A204.1 (cell line): ENCODE results near the gene SOS2.

Source experiments
- FAIRE-seq: peaks from 2 replicates; lab custom pipeline; 2012; peaks lifted over from hg19 to GRCh38; lab: Jason Lieb, UNC

The SOS2 gene

DNA sequence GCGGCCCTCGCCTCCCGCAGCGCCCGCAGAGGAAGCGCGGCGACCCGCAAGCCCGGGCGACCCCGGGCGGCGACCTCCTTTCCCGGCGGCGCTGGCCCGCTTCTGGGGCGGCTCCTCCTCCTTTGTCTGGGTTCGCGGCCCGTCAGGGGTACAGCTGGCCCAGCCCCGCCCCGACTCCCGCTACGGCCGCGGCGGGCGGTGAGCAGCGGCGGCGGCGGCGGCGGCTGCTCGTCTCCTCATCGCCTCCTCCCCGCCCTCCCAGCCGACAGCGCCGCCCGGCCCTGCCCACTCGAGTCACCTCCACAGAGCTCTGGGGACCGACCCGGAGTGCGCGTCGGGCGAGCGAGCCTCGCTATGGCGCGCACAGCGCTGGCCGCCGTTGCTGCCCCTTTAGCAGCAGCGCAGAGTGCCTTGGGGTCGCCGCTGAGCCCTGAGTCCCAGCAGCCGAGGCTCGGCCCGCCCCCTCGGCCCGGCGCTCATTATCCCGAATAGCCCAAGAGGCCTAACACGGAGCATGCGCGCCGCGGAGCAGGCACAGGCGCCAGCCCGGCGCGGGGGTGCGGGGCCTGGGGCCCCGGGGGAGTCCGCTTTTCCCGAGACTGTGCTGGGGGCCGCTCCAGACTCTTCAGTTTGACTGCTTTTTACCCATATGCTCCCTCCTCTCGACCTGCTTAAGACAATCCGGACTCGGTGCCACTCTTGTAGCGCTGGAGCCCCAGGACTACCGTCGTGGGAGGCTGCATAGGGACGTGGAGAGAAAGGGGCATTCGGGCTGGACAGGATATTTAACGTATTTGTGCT, at the start of gene SOS2:
Gene SOS2 (minus strand): TSS at position 104 of the 801 bp plus-strand sequence. CDS start 295 bp downstream, outside the sequence.
- no peak for FAIRE-seq

DNA sequence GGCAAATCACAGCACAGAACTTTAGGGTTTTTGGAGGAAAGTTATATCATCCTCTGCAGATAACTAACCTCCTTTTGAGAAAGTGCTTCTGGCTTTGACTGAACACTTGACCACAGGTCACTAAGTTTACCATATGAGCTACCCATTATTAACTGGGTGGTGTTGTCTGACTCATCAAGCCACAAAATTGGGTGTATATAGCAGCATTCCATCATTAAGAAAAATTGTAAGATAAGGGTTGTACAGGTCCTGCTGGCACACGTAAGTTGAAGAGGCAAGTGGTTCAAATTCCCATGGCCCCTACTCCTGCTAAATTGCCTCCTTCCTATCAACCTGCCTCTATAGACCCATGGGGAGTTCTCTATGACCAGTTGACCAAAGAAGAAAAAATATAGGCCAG, 41.1 kb upstream of the SOS2 start:
- no peak for FAIRE-seq

DNA sequence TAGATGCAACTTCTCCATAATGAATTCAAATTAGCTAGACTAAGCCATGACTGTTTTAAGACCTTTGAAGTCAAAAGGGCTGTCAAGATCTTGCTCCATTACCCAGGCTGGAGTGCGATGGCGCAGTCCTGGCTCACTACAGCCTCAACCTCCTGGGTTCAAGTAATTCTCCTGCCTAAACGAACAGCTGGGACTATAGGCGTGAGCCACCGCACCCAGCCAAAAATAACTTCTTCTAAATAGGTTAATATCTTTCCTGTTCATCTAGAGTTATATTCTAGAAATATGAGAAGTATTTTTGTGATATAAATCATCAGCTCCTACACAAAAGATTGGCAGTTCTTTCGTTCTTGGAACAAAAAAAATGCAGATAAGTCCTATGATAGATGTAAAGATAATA, 39.6 kb upstream of the SOS2 start:
- FAIRE-seq: no peak

DNA sequence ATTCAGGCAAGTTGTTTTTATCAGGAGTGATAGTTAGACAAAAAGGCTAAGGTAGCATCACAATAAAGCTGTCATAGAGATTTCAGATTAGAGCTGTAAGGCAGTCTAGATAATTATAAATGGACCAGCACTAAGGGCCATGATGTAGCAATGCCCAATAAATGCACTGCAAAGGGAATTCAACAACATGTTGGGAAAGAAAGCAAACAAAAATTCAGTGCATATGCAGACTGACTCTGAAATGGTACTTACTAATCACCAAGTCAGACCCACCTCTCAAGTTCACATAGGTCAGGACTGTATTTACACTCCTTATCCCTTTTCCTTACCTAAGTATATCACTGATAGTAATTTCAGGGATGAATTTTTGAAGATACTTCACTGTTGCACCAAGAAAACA, 33.7 kb upstream of the SOS2 start:
- FAIRE-seq: no peak

DNA sequence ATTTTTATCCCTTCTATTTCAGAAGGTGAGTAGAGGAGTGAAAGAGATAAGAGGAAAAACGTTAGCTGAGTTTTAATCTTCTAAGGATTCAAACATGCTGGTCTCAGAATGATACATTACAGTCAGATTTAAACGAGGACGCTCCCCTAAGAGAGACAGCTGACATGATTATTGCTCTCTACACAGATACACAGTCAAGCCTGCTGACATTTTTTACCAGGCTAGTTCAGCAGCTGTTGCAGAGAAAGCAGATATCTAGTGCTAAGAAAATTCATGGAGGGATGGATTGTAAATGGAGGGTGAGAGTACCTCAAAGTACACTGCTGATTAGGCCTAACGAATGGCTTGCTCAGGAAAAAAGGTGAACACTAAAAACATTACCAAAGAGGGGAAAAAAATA, 31.9 kb upstream of the SOS2 start:
- FAIRE-seq: no peak

GRCh38 chr14:50262865-50263264, 31.5 kb upstream of the SOS2 start:
- FAIRE-seq: no peak

DNA sequence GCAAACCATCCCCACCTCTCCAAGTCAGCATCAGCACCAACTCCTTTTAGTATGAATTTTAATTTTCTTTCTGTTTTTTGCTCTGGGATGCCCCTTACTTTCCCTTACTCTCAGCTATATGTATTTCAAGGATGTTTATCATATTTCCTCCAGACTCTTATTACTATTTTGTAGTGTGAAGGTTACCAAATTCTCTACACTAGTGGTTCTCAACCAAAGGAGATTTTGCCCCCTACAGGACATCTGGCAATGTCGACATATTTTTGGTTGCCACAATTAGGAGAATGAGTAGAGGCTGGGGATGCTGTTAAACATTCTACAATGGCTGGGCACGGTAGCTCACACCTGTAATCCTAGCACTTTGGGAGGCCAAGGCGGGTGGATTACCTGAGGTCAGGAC, 29.1 kb upstream of the SOS2 start:
- peak; percentile 85 for FAIRE-seq

DNA sequence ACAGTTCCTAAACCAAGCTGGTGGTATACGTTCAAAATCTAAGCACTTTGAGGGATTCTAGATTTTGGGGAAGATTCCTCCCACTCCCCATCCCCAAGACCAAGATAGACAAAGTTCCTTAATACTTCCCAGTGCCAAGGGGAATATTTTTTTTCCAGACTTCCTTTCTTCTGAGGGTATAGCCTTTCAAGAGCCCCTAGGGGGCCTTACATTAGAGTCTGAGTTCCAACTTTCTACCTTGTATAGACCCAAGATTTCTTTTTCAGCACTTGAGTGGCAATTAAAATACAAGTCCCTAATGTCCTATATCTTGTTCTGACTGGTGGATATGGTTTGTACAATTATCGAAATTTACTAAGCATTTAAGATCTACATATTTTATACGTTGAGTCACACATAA, 28.7 kb upstream of the SOS2 start:
- no peak for FAIRE-seq

DNA sequence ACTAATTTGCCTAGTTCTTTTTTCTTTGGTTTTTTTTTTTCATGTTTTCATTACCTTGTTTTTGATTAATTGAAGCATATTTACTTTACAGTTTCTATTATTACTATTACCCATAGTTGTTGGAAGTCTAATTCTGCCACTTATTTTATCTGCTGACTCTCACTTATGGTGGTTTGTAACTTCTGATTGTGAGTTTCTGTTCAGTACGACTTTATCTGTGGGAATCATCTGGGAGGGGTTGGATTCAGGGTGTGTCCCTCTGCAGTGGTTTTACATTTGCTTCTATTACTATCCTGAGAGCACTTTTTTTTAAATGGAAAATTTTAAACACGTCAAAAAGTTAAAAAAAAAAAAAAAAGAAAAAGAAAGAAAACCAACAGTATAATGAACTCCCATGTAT, 26.4 kb upstream of the SOS2 start:
- FAIRE-seq: no peak

DNA sequence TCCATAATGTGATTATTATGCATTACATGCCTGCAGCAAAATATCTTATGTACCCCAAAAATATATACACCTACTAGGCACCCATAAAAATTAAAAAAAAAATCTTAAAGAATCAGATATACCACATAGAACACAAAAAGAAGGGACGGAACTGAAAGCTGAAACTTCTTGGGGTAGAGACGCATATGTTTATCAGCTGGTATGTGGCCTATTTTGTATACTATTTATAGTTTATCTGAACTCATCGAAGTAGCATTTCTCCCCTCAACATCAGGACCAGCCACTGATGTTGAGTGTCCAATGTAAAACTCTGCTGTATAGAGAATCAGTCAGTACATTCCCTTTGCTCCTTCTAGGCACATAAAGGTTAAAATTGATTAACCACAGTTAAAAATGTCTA, 22.9 kb upstream of the SOS2 start:
- FAIRE-seq: no peak

- no peak for FAIRE-seq
Measured at GRCh38 chr14:50249136-50249775, 17.9 kb upstream of the SOS2 start.

GRCh38 chr14:50247245-50247644, 15.9 kb upstream of the SOS2 start:
- FAIRE-seq: no peak

- no peak for FAIRE-seq
Measured at GRCh38 chr14:50242566-50243310, 11.4 kb upstream of the SOS2 start.

- no peak for FAIRE-seq
Measured at GRCh38 chr14:50242096-50242495, 10.7 kb upstream of the SOS2 start.

DNA sequence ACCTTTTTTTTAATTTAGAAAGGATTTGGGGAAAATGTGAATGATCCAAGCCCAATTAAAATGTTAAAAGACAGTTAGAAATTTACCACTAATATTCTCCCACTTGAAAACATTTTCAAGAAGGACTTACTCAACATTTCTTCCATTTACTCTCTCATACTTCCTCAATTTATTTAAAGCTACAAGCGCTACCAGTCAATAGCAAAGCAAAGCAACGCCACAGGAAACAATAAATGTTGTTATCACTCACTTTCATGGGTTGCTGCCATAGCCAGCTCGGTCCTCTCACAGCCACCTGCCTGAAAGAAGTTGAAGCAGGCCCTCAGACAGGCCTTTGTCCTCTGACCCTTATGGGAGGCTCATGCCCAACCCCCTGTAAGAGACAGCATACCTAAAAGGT, 6.0 kb upstream of the SOS2 start:
- FAIRE-seq: no peak

DNA sequence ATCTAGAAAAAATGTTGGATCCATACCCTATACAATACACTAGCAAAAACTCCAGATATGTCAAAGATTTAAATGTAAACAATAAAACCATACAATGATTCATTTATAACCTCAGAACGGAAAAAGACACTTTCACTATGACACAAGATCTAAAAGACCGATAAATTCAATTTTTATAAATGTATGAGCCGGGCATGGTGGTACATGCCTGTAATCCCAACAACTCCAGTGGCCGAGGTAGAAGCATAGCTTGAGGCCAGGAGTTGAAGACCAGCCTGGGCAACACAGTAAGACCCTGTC, 2.5 kb upstream of the SOS2 start:
- no peak for FAIRE-seq

GRCh38 chr14:50233166-50233950, 2.0 kb upstream of the SOS2 start:
- no peak for FAIRE-seq

DNA sequence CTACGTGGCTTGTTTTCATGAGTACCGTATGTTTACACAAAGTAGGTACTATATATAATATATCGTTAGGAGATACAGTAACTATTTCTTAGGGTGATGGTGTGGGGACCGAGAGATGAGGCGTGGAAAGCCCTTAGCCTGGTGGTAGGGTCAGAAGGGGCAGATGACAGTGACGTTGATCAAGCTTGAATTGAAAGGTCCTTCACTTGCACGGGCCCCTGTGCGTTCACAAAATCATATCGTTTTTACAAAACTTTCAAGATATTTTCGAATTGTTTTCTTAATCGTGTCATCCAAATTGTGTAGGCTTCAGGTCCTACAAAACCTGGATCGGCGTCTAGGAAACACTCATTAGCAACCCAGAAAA, 881 bp upstream of the SOS2 start:
- FAIRE-seq: no peak

GRCh38 chr14:50230701-50231474, 490 bp downstream of the SOS2 start:
- no peak for FAIRE-seq

- FAIRE-seq: no peak
Measured at GRCh38 chr14:50230401-50230700, 1.0 kb downstream of the SOS2 start.

- no peak for FAIRE-seq
Measured at GRCh38 chr14:50229681-50230080, 1.7 kb downstream of the SOS2 start.

DNA sequence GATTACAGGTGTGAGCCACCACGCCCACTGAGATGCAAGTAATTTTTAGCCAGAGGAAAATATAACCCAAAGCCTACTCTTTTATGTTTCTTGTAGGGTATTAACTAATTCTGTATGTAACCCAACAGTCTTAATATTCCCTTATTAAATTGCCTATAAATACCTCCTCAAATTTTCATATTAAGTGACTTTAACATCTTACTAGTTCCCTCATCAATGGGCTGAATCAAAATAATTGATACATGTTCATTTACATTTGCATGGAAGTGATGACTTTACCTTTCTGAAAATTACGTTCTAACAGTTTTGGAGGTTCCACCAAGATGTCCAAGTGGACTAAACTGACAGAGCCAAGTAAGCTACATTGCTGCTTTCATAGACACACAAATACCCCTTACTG, 3.1 kb downstream of the SOS2 start:
- no peak for FAIRE-seq
